Activated CD4-positive, alpha-beta T cell treated with anti-CD3 and anti-CD28 coated beads for 36 hours (primary cell): ENCODE results near the gene CMPK1. TPM values are rescaled to one million over a fixed set of nuclear protein-coding genes. Genes with fewer than 3 reads are reported as not detected.
"Not testable (repeated sequence)": the region's sequence is repeated elsewhere in the genome, so short reads cannot be mapped to it uniquely, and the experiment has no call there.

Source experiments
- ATAC-seq: fragments of 200-7000 bp; cut with Tn5 transposase; one replicate; pipeline ENCODE4 v1.10.0; 2021; ENCODE audit warnings: mild to moderate bottlenecking, moderate library complexity
- CTCF ChIA-PET: fragments of 350-600 bp; sonication (Branson Sonifier 250); formaldehyde crosslinking; loops from one replicate; lab custom pipeline; 2021; ENCODE audit warnings: antibody characterized with exemption; lab: Charles Lee
- POLR2A ChIA-PET: fragments of 350-600 bp; sonication (Branson Sonifier 250); formaldehyde crosslinking; loops from one replicate; lab custom pipeline; 2021; ENCODE audit warnings: antibody characterized with exemption, inconsistent platforms; lab: Charles Lee
- DNase-seq: peaks from one replicate; pipeline ENCODE4 v3.0.0-alpha.2; 2020
- H3K27ac Mint-ChIP-seq: one replicate; pipeline ENCODE4 v1.8.0; 2021; ENCODE audit warnings: mixed read lengths
- H3K27me3 Mint-ChIP-seq: one replicate; pipeline ENCODE4 v1.8.0; 2021; ENCODE audit warnings: mixed read lengths
- H3K36me3 Mint-ChIP-seq: one replicate; pipeline ENCODE4 v1.8.0; 2021; ENCODE audit warnings: low read depth, mixed read lengths
- H3K4me1 Mint-ChIP-seq: one replicate; pipeline ENCODE4 v1.8.0; 2021; ENCODE audit warnings: mixed read lengths
- H3K4me3 Mint-ChIP-seq: one replicate; pipeline ENCODE4 v1.8.0; 2021; ENCODE audit warnings: mild to moderate bottlenecking, moderate library complexity, mixed read lengths
- H3K9me3 Mint-ChIP-seq: one replicate; pipeline ENCODE4 v1.8.0; 2021; ENCODE audit warnings: low read depth, mixed read lengths
- intact Hi-C, 2 experiments: fragments of 100-400 bp; cut with DNase I in 1 of 2; cut with micrococcal nuclease in 1 of 2; formaldehyde crosslinking; loops; one replicate each; pipeline versions ENCODE4 v1.14.2 to v1.15.1; 2022 to 2024; cut with DNase I, micrococcal nuclease
- total RNA-seq, 2 experiments: library from RNA; stranded (reverse); gene quantifications; one replicate each; pipeline ENCODE4 v1.2.3, GENCODE V29; 2021

The CMPK1 gene
- 100 to 1,000 TPM in 1 of 2 experiments, 10 to 100 TPM in 1; 97.7 to 134 TPM for total RNA-seq

GRCh38 chr1:47333578-47333921 lies at the start of gene CMPK1:
Gene CMPK1 (plus strand): TSS chr1:47333790. CDS start chr1:47333946, 156 bp downstream.
- H3K27me3 Mint-ChIP-seq: no peaks in the 10 kb centered on the region
- POLR2A ChIA-PET: interaction anchor here (3.7 kb wide), 1 partner anchor 19 kb away, joined by 31 read pairs; the partner anchor contains the start of gene STIL
- peaks cover 2% of the 10 kb centered on the region for H3K36me3 Mint-ChIP-seq
- intact Hi-C loops: loop anchor here in 1 of 2 experiments (1.0 to 10.0 kb wide), 4 partner anchors 44 to 1139 kb away; partner anchors contain the start of genes EFCAB14, MKNK1 and SPATA6
- DNase-seq (peak; percentile 87), ATAC-seq (peak; percentile 80)
- H3K9me3 Mint-ChIP-seq: no peaks in the 10 kb centered on the region
- peaks cover 23% of the 10 kb centered on the region for H3K4me1 Mint-ChIP-seq
- peak within 1 kb of the TSS; percentile 88 for H3K27ac Mint-ChIP-seq
- CTCF ChIA-PET: interaction anchor here (0.9 to 2.4 kb wide), 5 partner anchors 10 to 154 kb away, joined by 3 to 20 read pairs (median 6); partner anchors contain the start of gene STIL
- no peak within 1 kb of the TSS for H3K4me3 Mint-ChIP-seq

- H3K9me3 Mint-ChIP-seq, CTCF ChIA-PET: not testable (repeated sequence)
Measured at GRCh38 chr1:47288116-47288515, 45.5 kb upstream of the CMPK1 start.

GRCh38 chr1:47294863-47295262 lies 38.7 kb upstream of the CMPK1 start:
- H3K27ac Mint-ChIP-seq, H3K4me1 Mint-ChIP-seq, ATAC-seq, H3K27me3 Mint-ChIP-seq, H3K9me3 Mint-ChIP-seq, H3K4me3 Mint-ChIP-seq, intact Hi-C loops, DNase-seq, POLR2A ChIA-PET: not testable (repeated sequence)
- peaks cover 31% of the 10 kb centered on the region for H3K36me3 Mint-ChIP-seq
- CTCF ChIA-PET: interaction anchor here (1.6 kb wide), 1 partner anchor 32 kb away, joined by 7 read pairs; no protein-coding TSS in a partner anchor

More at GRCh38 chr1:47288116-47288515, 45.5 kb upstream of the CMPK1 start:
- H3K36me3 Mint-ChIP-seq: peaks cover 29% of the 10 kb centered on the region
- H3K4me3 Mint-ChIP-seq, intact Hi-C loops, DNase-seq, H3K27me3 Mint-ChIP-seq, H3K4me1 Mint-ChIP-seq, H3K27ac Mint-ChIP-seq, ATAC-seq: not testable (repeated sequence)
- POLR2A ChIA-PET: interaction anchor here (1.1 kb wide), 1 partner anchor 26 kb away, joined by 3 read pairs; the partner anchor contains the start of gene STIL

GRCh38 chr1:47295579-47295978 lies 38.0 kb upstream of the CMPK1 start:
- Mint-ChIP-seq H3K4me1 (peaks cover 3% of the 10 kb centered on the region), H3K9me3 (no peaks in the 10 kb centered on the region), H3K36me3 (peaks cover 29% of the 10 kb centered on the region), H3K4me3 (no peak overlapping the region), H3K27ac (no peak overlapping the region), H3K27me3 (no peaks in the 10 kb centered on the region)
- intact Hi-C loops: no loop called here
- ChIA-PET POLR2A (no interaction called here), CTCF (no interaction called here)
- DNase-seq (no peak), ATAC-seq (no peak)

GRCh38 chr1:47298025-47298699 lies 35.4 kb upstream of the CMPK1 start:
- ChIA-PET CTCF (interaction anchor here (1.1 kb wide), 1 partner anchor 14 kb away, joined by 3 read pairs; no protein-coding TSS in a partner anchor), POLR2A (interaction anchor here (0.6 to 0.7 kb wide), 3 partner anchors 16 to 119 kb away, joined by 3 to 7 read pairs (median 6); partner anchors contain the start of gene STIL)
- intact Hi-C loops: no loop called here
- no peak for DNase-seq
- H3K27ac Mint-ChIP-seq: no peak overlapping the region
- H3K4me1 Mint-ChIP-seq: no peaks in the 10 kb centered on the region
- H3K9me3 Mint-ChIP-seq: no peaks in the 10 kb centered on the region
- no peak overlapping the region for H3K4me3 Mint-ChIP-seq
- no peaks in the 10 kb centered on the region for H3K27me3 Mint-ChIP-seq
- peaks cover 41% of the 10 kb centered on the region for H3K36me3 Mint-ChIP-seq
- no peak for ATAC-seq

GRCh38 chr1:47302472-47302871 lies 31.1 kb upstream of the CMPK1 start:
- DNase-seq (no peak), ATAC-seq (no peak)
- no peaks in the 10 kb centered on the region for H3K4me1 Mint-ChIP-seq
- H3K4me3 Mint-ChIP-seq: no peak overlapping the region
- CTCF ChIA-PET: no interaction called here
- intact Hi-C loops: no loop called here
- no peak overlapping the region for H3K27ac Mint-ChIP-seq
- no peaks in the 10 kb centered on the region for H3K9me3 Mint-ChIP-seq
- POLR2A ChIA-PET: no interaction called here
- H3K27me3 Mint-ChIP-seq: no peaks in the 10 kb centered on the region
- peaks cover 41% of the 10 kb centered on the region for H3K36me3 Mint-ChIP-seq

- ChIA-PET POLR2A (no interaction called here), CTCF (interaction anchor here (0.6 kb wide), 1 partner anchor 115 kb away, joined by 3 read pairs; no protein-coding TSS in a partner anchor)
- Mint-ChIP-seq H3K4me3 (no peak overlapping the region), H3K9me3 (no peaks in the 10 kb centered on the region), H3K27me3 (no peaks in the 10 kb centered on the region), H3K4me1 (peaks cover 10% of the 10 kb centered on the region), H3K36me3 (peaks cover 32% of the 10 kb centered on the region), H3K27ac (no peak overlapping the region)
- DNase-seq: no peak
- ATAC-seq: no peak
- intact Hi-C loops: no loop called here
Measured at GRCh38 chr1:47309427-47309826, 24.2 kb upstream of the CMPK1 start.

GRCh38 chr1:47313915-47314664 lies 19.5 kb upstream of the CMPK1 start, which contains the start of gene STIL:
Gene STIL (minus strand): TSS chr1:47314147. CDS start chr1:47310319, 3,828 bp downstream.
- ATAC-seq: peak; percentile 97
- peak; percentile 99 for DNase-seq
- H3K4me3 Mint-ChIP-seq: peak within 1 kb of the TSS; percentile 84
- CTCF ChIA-PET: interaction anchor here (0.7 to 1.8 kb wide), 8 partner anchors 17 to 138 kb away, joined by 3 to 20 read pairs (median 3); partner anchors contain the start of gene CMPK1
- peaks cover 10% of the 10 kb centered on the region for H3K4me1 Mint-ChIP-seq
- H3K27me3 Mint-ChIP-seq: no peaks in the 10 kb centered on the region
- H3K9me3 Mint-ChIP-seq: no peaks in the 10 kb centered on the region
- POLR2A ChIA-PET: interaction anchor here (0.6 to 2.0 kb wide), 7 partner anchors 8 to 124 kb away, joined by 3 to 31 read pairs (median 5); partner anchors contain the start of genes CMPK1 and FOXD2
- peaks cover 19% of the 10 kb centered on the region for H3K36me3 Mint-ChIP-seq
- H3K27ac Mint-ChIP-seq: peak within 1 kb of the TSS; percentile 92
- intact Hi-C loops: loop anchor here (1.0 kb wide), 5 partner anchors 20 to 595 kb away; partner anchors contain the start of gene EFCAB14 (in 1 of the 2)

GRCh38 chr1:47317841-47318240 lies 15.7 kb upstream of the CMPK1 start:
- H3K36me3 Mint-ChIP-seq: peaks cover 7% of the 10 kb centered on the region
- intact Hi-C loops: no loop called here
- no peak overlapping the region for H3K27ac Mint-ChIP-seq
- H3K27me3 Mint-ChIP-seq: no peaks in the 10 kb centered on the region
- H3K9me3 Mint-ChIP-seq: no peaks in the 10 kb centered on the region
- H3K4me1 Mint-ChIP-seq: peaks cover 5% of the 10 kb centered on the region
- CTCF ChIA-PET: interaction anchor here (0.6 to 2.4 kb wide), 9 partner anchors 9 to 127 kb away, joined by 3 to 9 read pairs (median 3); partner anchors contain the start of gene CMPK1
- POLR2A ChIA-PET: no interaction called here
- DNase-seq (no peak), ATAC-seq (no peak)
- H3K4me3 Mint-ChIP-seq: no peak overlapping the region

GRCh38 chr1:47319968-47320367 lies 13.6 kb upstream of the CMPK1 start:
- POLR2A ChIA-PET, H3K27ac Mint-ChIP-seq, H3K27me3 Mint-ChIP-seq, ATAC-seq, CTCF ChIA-PET, H3K4me3 Mint-ChIP-seq, H3K9me3 Mint-ChIP-seq, intact Hi-C loops, DNase-seq, H3K36me3 Mint-ChIP-seq, H3K4me1 Mint-ChIP-seq: not testable (repeated sequence)

- no peaks in the 10 kb centered on the region for H3K9me3 Mint-ChIP-seq
- intact Hi-C loops: no loop called here
Measured at GRCh38 chr1:47323599-47324031, 10.0 kb upstream of the CMPK1 start.

More at GRCh38 chr1:47323599-47324031, 10.0 kb upstream of the CMPK1 start:
- H3K27ac Mint-ChIP-seq: no peak overlapping the region
- POLR2A ChIA-PET: no interaction called here
- no peak overlapping the region for H3K4me3 Mint-ChIP-seq
- CTCF ChIA-PET: interaction anchor here (0.6 to 1.6 kb wide), 4 partner anchors 10 to 145 kb away, joined by 3 to 6 read pairs (median 5); partner anchors contain the start of gene CMPK1
- DNase-seq: no peak
- ATAC-seq: no peak
- H3K27me3 Mint-ChIP-seq: no peaks in the 10 kb centered on the region
- no peaks in the 10 kb centered on the region for H3K4me1 Mint-ChIP-seq
- no peaks in the 10 kb centered on the region for H3K36me3 Mint-ChIP-seq
